ENCODE data around the gene EIF3D.
"Not testable (repeated sequence)": the region's sequence is repeated elsewhere in the genome, so short reads cannot be mapped to it uniquely, and the experiment has no call there.

The EIF3D gene

GRCh38 chr22:36520423-36520822, 8.5 kb downstream of the EIF3D start:
- H3K4me1 ChIP-seq (ENCODE audit: control insufficient read depth, insufficient read depth, low read length) = no peaks in the 10 kb centered on the region
- CTCF ChIA-PET = interaction anchor here (0.6 to 5.6 kb wide), 2 partner anchors 9 to 795 kb away, joined by 3 to 45 read pairs; no protein-coding TSS in a partner anchor
- H3K9me3 ChIP-seq (ENCODE audit: control insufficient read depth, insufficient read depth, low read depth, low read length) = no peaks in the 10 kb centered on the region
- POLR2A ChIA-PET = interaction anchor here (1.3 to 2.8 kb wide), 3 partner anchors 9 to 11 kb away, joined by 3 to 21 read pairs (median 5); partner anchors contain the start of gene EIF3D
- no peak overlapping the region for H3K4me3 ChIP-seq (ENCODE audit: low read depth, low read length)
- TF ChIP-seq BCL11B (tag by site-specific recombination; IDR thresholded peaks at IDR 0.05; ENCODE audit: low read depth) = no peak
- no peak for TF ChIP-seq YY2 (tag by site-specific recombination; IDR thresholded peaks at IDR 0.05)
- TF ChIP-seq HOXD13 (CRISPR knock-in tag; IDR thresholded peaks at IDR 0.05; ENCODE audit: borderline replicate concordance) = no peak
- TF ChIP-seq ZBTB11 (tag by site-specific recombination; conservative IDR thresholded peaks at IDR 0.05; ENCODE audit: low read depth) = no peak
- no peak for TF ChIP-seq ZNF529 (tag by site-specific recombination; IDR thresholded peaks at IDR 0.05; ENCODE audit: insufficient replicate concordance)
- no peak for TF ChIP-seq MEIS1 (CRISPR knock-in tag; IDR thresholded peaks at IDR 0.05; ENCODE audit: borderline replicate concordance)
- no peak for TF ChIP-seq GLI2 (tag by site-specific recombination; IDR thresholded peaks at IDR 0.05; ENCODE audit: borderline replicate concordance, low read depth)
- TF ChIP-seq ZNF157 (tag by site-specific recombination; IDR thresholded peaks at IDR 0.05) = no peak
- TF ChIP-seq CTCF (tag by site-specific recombination; IDR thresholded peaks at IDR 0.05) = no peak
- TF ChIP-seq PRDM10 (tag by site-specific recombination; IDR thresholded peaks at IDR 0.05) = no peak
- TF ChIP-seq AEBP2 (tag by site-specific recombination; IDR thresholded peaks at IDR 0.05; ENCODE audit: borderline replicate concordance) = no peak
- TF ChIP-seq OVOL3 (tag by site-specific recombination; IDR thresholded peaks at IDR 0.05) = no peak
- no peak for TF ChIP-seq ZNF426 (tag by site-specific recombination; IDR thresholded peaks at IDR 0.05)
- no peak for TF ChIP-seq MZF1 (tag by site-specific recombination; IDR thresholded peaks at IDR 0.05; ENCODE audit: borderline replicate concordance)
- no peak overlapping the region for H3K27ac ChIP-seq (ENCODE audit: extremely low read depth, low read depth, low read length)
- H3K36me3 ChIP-seq (ENCODE audit: control insufficient read depth in 2 of 2, insufficient read depth in 1 of 2, low read length in 2 of 2) = peaks cover 93 to 100% of the 10 kb centered on the region in 2 experiments

GRCh38 chr22:36519906-36520305, 9.1 kb downstream of the EIF3D start:
- not testable (repeated sequence) for H3K9me3 ChIP-seq (ENCODE audit: control insufficient read depth, insufficient read depth, low read depth, low read length); H3K4me3 ChIP-seq (ENCODE audit: low read depth, low read length); H3K4me1 ChIP-seq (ENCODE audit: control insufficient read depth, insufficient read depth, low read length); H3K27ac ChIP-seq (ENCODE audit: extremely low read depth, low read depth, low read length)
- H3K36me3 ChIP-seq (ENCODE audit: control insufficient read depth in 2 of 2, insufficient read depth in 1 of 2, low read length in 2 of 2) = peaks cover 93 to 99% of the 10 kb centered on the region in 2 experiments
- CTCF ChIA-PET = interaction anchor here (5.6 kb wide), 1 partner anchor 9 kb away, joined by 45 read pairs; no protein-coding TSS in a partner anchor
- POLR2A ChIA-PET = interaction anchor here (1.5 kb wide), 1 partner anchor 9 kb away, joined by 5 read pairs; the partner anchor contains the start of gene EIF3D
